T47D (cell line): ENCODE results near the gene F10.

ENCODE experiments used
- DNase-seq, 2 experiments: peaks; one replicate each; pipeline versions ENCODE4 v3.0.0 to v3.0.0-alpha.2; 2011 to 2012; ENCODE audit warnings: low read depth in 1 of 2, low spot score in 1 of 2
- JUND ChIP-seq: IDR thresholded peaks from 2 replicates; pipeline ENCODE4 v1.6.1; 2012; ENCODE audit warnings: low read depth
- in situ Hi-C: cut with HindIII; loops from 2 replicates; pipeline ENCODE4 v1.10.0; 2016; ENCODE audit warnings: low sequenced_read_pairs, low pct_unique_long_range_greater_than_20kb

F10 gene

GRCh38 chr13:113135281-113135760 is 12.7 kb downstream of the F10 start:
- no peak for DNase-seq
- TF ChIP-seq JUND, result no peak
- in situ Hi-C loops, result no loop called here

- in situ Hi-C loops, result no loop called here
- no peak for TF ChIP-seq JUND
- no peak for DNase-seq
Measured at GRCh38 chr13:113137691-113138298, 15.2 kb downstream of the F10 start.

- no peak for TF ChIP-seq JUND
- in situ Hi-C loops, result no loop called here
- no peak for DNase-seq
Measured at GRCh38 chr13:113138792-113139551, 16.4 kb downstream of the F10 start.

DNA sequence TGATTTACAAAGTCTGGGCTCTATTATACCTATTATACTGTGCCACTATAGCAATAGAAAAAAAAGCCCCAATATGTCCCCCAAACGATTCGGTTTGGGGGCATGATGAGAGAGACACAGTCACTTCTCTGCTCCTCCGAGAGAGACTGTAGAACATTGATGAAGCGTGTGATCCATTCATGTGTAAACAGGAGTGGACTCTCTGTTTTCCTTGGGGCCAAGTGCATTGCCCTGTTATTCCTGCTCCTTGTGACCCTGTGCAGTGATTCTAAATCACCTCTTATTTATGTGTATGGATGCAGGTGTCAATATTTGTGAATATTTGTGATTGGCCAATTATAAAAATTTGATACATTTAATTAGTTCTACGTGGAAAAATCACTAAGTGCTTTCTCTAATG is 17.0 kb downstream of the F10 start:
- in situ Hi-C loops, result no loop called here
- TF ChIP-seq JUND, result no peak
- DNase-seq, result no peak

DNA sequence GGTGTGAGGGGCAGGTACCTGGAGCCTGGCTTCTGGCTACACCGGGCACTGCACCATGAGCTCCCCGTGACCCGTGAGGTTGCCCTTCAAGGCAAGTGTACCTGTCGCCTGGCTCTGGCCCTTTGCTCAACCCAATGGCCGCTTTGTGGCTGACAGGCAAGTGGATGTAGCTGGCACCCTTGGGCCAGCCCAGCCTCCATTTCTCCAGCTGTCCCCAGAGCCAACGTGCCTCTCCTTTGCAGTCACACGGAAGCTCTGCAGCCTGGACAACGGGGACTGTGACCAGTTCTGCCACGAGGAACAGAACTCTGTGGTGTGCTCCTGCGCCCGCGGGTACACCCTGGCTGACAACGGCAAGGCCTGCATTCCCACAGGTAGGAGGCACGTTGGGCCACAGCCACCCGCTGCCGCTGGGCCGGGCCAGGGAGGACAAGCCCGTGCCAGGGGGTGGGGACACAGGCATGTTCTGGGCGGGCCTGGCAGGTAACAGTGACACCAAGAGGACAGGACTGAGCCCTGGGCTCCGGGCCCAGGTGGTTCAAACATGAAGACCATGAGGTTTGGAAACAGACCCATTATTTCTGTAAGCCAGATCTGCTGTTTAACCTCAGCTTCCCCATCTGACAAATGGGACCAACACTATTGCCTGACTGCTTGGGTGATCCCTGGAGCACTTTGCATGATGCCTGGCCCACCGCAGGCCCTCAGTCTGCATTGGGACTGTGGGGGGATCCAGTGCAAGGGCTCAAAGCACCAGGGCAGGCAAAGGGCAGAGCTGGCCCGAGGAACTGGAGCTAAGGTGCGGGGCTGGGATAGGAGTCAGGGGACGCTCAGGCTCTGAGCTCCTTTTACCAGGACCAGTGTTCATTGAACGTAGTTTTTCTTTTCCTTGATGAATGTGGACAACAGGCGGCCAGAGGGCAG is 18.3 kb downstream of the F10 start:
- no peak for TF ChIP-seq JUND
- no peak for DNase-seq
- in situ Hi-C loops, result no loop called here

DNA sequence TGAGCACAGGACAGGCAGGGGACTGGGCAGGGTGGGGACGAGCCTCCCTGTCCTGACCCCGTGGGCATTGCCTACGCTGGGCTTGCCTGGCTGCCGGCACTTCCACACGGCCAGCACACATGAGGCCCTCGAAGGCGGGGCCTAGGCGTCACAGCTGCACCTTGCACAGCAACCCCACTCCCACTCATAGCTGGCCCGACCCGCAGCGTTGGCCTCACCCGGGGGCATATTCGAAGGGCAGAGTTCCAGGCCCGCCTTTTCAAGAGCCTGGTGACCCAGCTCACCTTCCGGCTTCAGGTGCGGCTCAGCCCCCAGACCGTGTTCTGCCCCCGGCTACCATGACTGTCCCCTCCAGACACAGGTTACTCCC is 19.0 kb downstream of the F10 start:
- no peak for DNase-seq
- in situ Hi-C loops, result no loop called here
- TF ChIP-seq JUND, result no peak

DNA sequence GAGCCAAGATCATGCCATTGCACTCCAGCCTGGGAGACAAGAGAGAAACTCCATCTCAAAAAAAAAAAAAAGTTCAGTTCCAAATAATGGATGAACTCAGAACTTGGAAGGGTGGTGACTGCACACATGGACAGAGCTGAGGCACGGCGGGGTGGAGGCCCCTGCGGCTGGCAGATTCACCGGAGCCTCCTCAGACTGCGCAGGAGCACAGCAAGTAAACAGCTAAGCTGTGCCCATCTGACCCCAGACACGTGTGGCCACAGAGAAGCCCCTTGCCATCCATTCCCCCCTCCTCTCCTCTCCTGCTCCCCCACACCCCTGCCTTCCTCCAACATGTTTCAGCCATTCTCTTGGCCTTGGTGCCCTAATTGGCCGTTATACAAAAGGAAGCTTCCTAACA is 20.3 kb downstream of the F10 start:
- no peak for DNase-seq
- in situ Hi-C loops, result no loop called here
- TF ChIP-seq JUND, result no peak

DNA sequence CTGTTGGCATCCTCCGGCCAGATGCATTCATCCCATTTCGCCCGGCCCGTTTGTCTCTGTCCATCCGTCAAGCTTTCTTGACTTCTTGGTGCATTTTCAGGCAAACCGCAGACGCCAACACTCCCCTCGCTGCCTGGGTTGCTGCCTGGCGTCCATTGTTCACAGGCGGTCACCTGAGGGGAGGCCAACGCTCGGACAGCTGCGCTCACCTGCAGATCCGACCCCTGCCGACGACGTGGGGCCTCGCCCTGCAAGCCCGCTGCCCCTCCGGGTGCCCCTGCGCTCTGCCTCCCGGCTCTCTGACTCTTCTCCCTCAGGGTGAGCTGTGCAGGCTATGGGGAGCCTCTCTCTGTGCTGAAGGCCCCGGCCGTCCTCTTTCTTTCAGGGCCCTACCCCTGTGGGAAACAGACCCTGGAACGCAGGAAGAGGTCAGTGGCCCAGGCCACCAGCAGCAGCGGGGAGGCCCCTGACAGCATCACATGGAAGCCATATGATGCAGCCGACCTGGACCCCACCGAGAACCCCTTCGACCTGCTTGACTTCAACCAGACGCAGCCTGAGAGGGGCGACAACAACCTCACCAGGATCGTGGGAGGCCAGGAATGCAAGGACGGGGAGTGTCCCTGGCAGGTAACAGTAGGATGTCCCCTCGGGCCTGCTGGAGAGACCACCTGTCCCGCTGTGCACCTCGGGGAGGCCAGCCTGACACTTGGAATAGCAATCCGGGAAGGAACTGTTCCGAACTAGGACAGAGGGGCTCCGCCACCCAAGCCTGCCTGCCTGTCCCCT is 21.1 kb downstream of the F10 start:
- no peak for TF ChIP-seq JUND
- in situ Hi-C loops, result no loop called here
- DNase-seq, result no peak

DNA sequence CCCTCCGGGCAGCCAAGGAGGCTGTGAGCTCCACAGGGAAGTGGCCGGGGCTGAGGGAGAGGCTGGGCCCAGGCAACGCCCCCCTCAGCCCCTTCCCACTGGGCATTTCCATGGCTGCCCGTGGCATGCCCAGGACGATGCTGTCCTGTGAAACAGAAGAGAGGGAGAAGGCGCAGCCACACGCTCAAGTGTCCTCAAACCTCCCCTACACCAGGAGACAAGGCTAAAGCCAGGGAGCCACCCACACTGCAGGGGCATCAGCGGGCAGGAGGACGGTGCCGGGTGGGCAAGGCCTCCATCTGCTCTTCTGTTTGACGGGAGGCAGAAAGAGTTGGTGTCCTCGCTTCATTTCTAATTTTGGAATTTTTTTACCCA is 21.6 kb downstream of the F10 start:
- in situ Hi-C loops, result no loop called here
- DNase-seq, result no peak
- no peak for TF ChIP-seq JUND

DNA sequence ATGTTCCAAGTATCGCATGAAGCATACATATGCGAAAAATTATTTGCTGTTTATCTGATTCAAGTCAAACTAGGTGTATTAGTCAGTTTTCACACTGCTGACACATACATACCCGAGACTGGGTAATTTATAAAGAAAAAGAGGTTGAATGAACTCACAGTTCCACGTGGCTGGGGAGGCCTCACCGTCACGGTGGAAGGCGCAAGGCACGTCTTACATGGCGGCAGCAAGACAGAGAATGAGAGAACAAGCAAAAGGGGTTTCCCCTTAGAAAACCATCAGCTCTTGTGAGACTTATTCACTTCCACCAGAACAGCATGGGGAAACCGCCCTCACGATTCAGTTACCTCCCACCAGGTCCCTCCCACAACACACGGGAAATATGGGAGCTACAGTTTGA is 22.9 kb downstream of the F10 start:
- no peak for TF ChIP-seq JUND
- DNase-seq, result no peak
- in situ Hi-C loops, result no loop called here

DNA sequence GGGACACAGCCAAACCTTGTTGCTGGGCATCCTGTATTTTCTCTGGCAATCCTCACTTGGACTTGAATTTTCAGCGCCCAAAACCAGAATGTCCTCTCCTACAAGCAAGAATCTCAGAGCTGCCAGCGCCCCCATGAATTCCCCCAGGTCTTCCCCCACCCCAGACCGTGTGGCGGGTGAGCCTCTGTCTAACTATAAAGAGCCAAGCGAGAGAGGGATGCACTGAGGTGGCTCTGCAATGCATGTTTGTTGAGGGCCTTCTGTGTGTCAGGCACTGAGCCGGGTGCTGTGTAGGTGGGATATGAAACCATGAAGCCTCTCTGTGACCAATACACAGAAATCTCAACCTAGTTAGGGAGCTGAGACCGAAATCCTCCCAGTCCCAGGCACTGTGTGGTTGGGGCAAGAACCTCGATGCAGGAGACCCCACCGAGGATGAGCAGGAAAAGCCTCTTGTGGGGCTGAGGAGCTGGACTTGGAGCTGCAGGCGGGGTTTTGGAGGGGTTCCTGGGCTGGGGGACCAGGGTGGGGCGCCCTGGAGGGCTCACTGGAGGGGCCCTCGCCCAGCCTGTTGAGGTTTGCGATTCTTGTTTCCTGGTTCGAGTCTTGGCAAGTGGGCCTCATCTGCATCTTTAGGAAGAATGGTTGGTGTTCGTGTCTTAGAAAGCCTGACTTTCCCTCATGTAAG is 23.5 kb downstream of the F10 start:
- TF ChIP-seq JUND, result no peak
- in situ Hi-C loops, result no loop called here
- DNase-seq, result no peak

DNA sequence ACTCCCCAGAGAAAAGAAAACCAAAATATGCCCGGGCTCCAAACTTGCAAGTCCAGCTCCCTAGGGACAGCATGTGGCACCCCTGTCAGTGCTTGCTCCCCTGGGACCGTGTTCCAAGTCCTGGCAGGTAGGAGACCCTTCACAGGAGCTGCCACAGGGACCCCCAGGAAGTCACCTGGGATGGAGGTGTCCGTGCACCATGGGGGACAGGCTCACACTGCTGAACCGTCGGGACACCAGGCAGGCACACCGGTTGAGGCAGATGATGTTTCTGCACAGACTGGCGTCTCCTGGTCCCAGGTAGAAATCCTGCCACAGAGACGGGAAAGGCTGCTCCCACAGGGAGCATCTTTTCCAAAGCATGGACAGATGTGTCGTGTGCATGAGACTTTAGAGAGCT is 24.2 kb downstream of the F10 start:
- in situ Hi-C loops, result no loop called here
- DNase-seq, result no peak
- TF ChIP-seq JUND, result no peak
